Activated CD4-positive, alpha-beta T cell treated with anti-CD3 and anti-CD28 coated beads, Interleukin-2, amount 10 ng/mL, durations not matched to agents 7 days and 5 days (primary cell): ENCODE data around the gene NALCN. TPM values are rescaled to one million over a fixed set of nuclear protein-coding genes. Genes with fewer than 3 reads are reported as not detected.
"Not testable (repeated sequence)": the region's sequence is repeated elsewhere in the genome, so short reads cannot be mapped to it uniquely, and the experiment has no call there.

Experiments used
- CTCF ChIA-PET: fragments of 350-600 bp; sonication (Branson Sonifier 250); formaldehyde crosslinking; loops from one replicate; lab custom pipeline; 2021; ENCODE audit warnings: antibody characterized with exemption; lab: Charles Lee
- POLR2A ChIA-PET: fragments of 350-600 bp; sonication (Branson Sonifier 250); formaldehyde crosslinking; loops from one replicate; lab custom pipeline; 2021; ENCODE audit warnings: antibody characterized with exemption; lab: Charles Lee
- DNase-seq: peaks from one replicate; pipeline ENCODE4 v3.0.0-alpha.2; 2020
- H3K27ac Mint-ChIP-seq: one replicate; pipeline ENCODE4 v1.8.0; 2021; ENCODE audit warnings: mild to moderate bottlenecking, moderate library complexity, mixed read lengths
- H3K27me3 Mint-ChIP-seq: one replicate; pipeline ENCODE4 v1.8.0; 2021; ENCODE audit warnings: mixed read lengths
- H3K36me3 Mint-ChIP-seq: one replicate; pipeline ENCODE4 v1.8.0; 2021; ENCODE audit warnings: low read depth, mixed read lengths
- H3K4me1 Mint-ChIP-seq: one replicate; pipeline ENCODE4 v1.8.0; 2021; ENCODE audit warnings: mixed read lengths
- H3K4me3 Mint-ChIP-seq: one replicate; pipeline ENCODE4 v1.8.0; 2021; ENCODE audit warnings: mild to moderate bottlenecking, moderate library complexity, mixed read lengths
- H3K9me3 Mint-ChIP-seq: one replicate; pipeline ENCODE4 v1.8.0; 2021; ENCODE audit warnings: mixed read lengths
- total RNA-seq, 2 experiments: library from RNA; stranded (reverse); gene quantifications; one replicate each; pipeline ENCODE4 v1.2.3, GENCODE V29; 2021

The NALCN gene
- total RNA-seq, 2 experiments from 2014 or later = not detected

DNA sequence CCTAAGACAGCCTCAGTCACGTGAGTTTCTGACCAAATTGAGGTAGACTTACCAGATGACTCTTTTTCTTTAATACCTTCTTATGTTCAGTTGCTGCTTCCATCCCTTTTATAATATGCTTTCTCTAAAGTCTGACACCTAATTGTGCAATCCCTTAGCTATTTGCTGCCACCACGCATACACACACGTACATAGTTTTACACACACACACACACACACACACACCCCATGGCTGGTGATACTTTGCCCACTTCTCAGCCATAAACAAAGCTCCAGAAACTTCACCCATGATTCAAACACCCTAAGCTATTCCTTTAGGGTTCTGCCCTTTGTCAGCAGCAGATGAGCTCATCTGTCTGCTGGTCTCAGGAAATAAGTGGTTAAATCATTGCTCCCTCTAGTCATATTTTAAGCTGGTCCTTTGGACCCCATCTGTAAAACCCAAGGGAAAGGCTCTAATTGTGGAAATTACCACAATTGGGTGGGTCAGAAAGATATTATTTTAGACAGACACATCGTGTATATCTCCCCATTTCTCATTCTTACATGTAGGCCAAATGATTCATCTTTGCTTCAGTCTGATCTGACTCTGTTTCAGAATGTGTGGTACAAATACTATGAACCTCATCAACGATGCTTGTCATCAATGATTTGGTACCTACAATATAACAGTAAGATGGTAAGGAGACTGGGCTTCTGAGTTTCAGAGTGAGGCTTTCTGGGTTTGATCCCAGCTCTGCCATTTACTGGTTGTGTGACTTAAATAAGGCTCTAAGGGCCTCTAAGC lies 69.2 kb downstream of the NALCN start:
- no peak for DNase-seq
- POLR2A ChIA-PET = no interaction called here
- Mint-ChIP-seq H3K27me3 (no peaks in the 10 kb centered on the region), H3K27ac (no peak overlapping the region), H3K36me3 (no peaks in the 10 kb centered on the region), H3K4me3 (no peak overlapping the region), H3K9me3 (no peaks in the 10 kb centered on the region), H3K4me1 (no peaks in the 10 kb centered on the region)
- CTCF ChIA-PET = no interaction called here

DNA sequence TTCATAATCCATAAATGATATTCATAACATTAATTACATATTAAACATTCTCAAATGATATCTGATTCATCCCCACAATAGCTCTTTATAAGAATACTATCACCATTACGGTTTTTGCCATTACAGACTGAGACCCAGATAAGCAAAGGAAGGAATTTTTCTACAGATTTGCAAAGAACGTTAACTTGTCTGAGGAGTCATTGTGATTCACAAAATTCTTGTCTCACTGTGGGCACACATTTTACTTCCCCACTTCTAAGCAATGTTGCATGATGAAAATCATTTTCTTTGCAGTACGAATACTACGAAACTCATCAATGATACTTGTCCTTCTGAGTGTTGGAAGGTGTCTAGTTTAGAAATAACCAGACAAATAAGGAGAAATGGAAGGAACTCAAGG lies 70.1 kb downstream of the NALCN start:
- H3K27me3 Mint-ChIP-seq = no peaks in the 10 kb centered on the region
- H3K36me3 Mint-ChIP-seq = no peaks in the 10 kb centered on the region
- no peak overlapping the region for H3K4me3 Mint-ChIP-seq
- CTCF ChIA-PET = no interaction called here
- H3K27ac Mint-ChIP-seq = no peak overlapping the region
- H3K9me3 Mint-ChIP-seq = no peaks in the 10 kb centered on the region
- no peaks in the 10 kb centered on the region for H3K4me1 Mint-ChIP-seq
- no peak for DNase-seq
- POLR2A ChIA-PET = no interaction called here

DNA sequence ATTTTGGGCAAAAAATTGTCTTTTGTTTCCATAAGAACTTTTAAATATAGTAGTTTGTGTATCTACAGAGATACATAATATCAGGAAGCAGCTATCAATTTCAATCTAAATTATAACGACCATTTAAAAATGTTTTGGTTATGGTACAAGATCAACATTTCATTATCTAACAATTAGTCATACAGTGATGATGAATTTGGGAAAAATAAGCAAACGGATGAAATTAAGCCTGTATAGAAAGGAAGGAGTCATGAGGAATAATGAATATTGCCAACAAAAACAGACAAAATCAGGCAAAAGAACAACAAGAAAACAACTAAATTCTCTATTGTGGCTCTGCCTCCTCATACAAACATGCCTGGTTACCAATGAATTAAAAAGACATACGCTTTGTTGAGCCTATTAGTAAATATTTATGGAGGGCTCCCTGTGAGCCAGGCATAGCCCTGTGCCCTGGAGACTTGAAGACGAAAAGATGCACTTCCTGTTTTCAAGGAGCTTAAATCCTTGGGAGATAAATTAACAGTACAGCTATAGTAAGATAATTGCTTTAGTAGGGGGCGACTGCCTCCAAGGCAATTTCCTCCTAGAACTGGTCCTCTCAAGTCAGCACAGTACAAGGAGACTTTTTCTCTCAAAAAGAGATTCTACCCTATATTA lies 73.0 kb downstream of the NALCN start:
- Mint-ChIP-seq H3K36me3 (no peaks in the 10 kb centered on the region), H3K9me3 (no peaks in the 10 kb centered on the region), H3K27ac (no peak overlapping the region), H3K4me3 (no peak overlapping the region), H3K4me1 (no peaks in the 10 kb centered on the region), H3K27me3 (no peaks in the 10 kb centered on the region)
- ChIA-PET POLR2A (no interaction called here), CTCF (no interaction called here)
- DNase-seq = no peak

DNA sequence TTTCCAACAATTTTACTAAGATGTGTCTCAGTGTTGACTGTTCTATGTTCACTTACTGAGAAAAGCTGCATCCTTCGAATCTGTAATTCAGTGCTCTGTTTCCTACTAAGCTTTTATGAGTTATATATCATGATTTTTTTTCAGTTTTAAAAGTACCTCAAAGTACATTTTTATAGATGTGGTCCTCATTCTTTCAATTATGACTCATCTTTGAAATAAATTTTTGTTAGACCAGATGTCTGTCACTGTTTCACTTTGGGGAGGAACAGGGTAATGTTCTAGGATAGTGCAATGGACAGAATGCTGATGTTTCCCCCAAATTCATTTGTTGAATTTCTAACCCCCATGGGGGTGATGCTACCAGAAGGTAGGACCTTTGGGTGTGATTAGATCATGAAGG lies 74.8 kb downstream of the NALCN start:
- ChIA-PET CTCF (no interaction called here), POLR2A (no interaction called here)
- DNase-seq = no peak
- H3K9me3 Mint-ChIP-seq = no peaks in the 10 kb centered on the region
- H3K4me3 Mint-ChIP-seq = no peak overlapping the region
- H3K27ac Mint-ChIP-seq = no peak overlapping the region
- no peaks in the 10 kb centered on the region for H3K4me1 Mint-ChIP-seq
- no peaks in the 10 kb centered on the region for H3K27me3 Mint-ChIP-seq
- no peaks in the 10 kb centered on the region for H3K36me3 Mint-ChIP-seq

DNA sequence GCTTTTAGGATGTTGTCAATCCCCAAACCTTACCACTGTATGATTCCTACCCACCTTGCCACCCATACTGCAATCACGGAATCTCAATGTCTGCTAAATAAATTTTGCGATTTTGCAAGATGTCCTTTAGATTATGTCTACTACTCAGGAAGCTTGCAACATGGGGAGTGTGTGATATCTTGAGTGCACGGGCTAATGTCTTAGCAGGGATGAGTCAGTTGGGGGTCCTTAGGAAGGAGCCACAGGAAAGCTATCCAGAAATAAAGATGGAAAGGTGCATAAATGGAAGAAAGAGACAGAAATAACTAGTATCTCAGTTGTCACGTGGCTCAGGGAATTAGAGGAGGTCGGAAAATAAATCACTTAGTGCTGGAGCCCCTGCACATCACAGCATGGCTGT lies 77.1 kb downstream of the NALCN start:
- Mint-ChIP-seq H3K4me1 (no peaks in the 10 kb centered on the region), H3K4me3 (no peak overlapping the region), H3K9me3 (no peaks in the 10 kb centered on the region), H3K27me3 (no peaks in the 10 kb centered on the region), H3K36me3 (no peaks in the 10 kb centered on the region), H3K27ac (no peak overlapping the region)
- CTCF ChIA-PET = no interaction called here
- POLR2A ChIA-PET = no interaction called here
- DNase-seq = no peak

DNA sequence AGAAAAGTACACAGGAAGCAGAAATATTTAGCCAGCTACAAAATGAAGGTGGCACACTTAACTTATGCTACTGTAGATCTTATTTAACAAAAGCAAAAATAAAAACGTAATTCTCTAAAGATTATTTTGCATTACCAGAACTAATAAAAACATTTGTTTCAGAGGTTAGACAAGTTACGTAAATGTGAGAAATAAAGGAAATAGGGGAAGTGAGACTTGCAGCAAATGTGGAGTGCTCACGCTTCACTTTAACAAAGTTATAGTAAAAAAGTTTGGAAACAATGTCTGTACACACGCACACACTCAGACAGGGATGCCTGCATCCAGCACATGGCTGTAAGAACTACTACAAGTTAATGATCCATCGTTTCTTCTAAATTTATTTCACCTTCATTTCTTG lies 83.7 kb downstream of the NALCN start:
- Mint-ChIP-seq H3K27me3 (no peaks in the 10 kb centered on the region), H3K36me3 (no peaks in the 10 kb centered on the region), H3K4me3 (no peak overlapping the region), H3K4me1 (no peaks in the 10 kb centered on the region), H3K27ac (no peak overlapping the region), H3K9me3 (no peaks in the 10 kb centered on the region)
- ChIA-PET POLR2A (interaction anchor here (0.7 kb wide), 1 partner anchor 19 kb away, joined by 5 read pairs; no protein-coding TSS in a partner anchor), CTCF (no interaction called here)
- no peak for DNase-seq

DNA sequence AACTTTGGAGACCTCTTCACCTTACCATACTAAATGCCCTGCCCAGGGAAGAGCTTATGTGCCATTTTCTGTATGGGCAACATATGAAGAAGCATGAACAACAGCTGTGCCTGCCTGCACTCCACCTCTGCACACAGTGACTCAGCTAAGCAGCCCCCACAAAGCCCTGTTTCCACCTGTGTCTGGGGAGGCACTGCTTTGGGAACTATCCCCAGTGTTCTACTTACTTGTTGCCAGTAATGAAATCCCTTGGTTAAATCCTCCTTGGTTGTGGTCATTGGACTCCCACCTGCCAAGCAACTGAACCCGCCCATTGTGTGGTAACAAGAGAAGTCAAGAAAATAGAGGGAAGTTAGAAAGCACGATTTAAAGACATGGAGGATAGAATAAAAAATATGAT lies 84.6 kb downstream of the NALCN start:
- Mint-ChIP-seq H3K27ac (no peak overlapping the region), H3K36me3 (no peaks in the 10 kb centered on the region), H3K9me3 (no peaks in the 10 kb centered on the region), H3K4me3 (no peak overlapping the region), H3K4me1 (no peaks in the 10 kb centered on the region), H3K27me3 (no peaks in the 10 kb centered on the region)
- DNase-seq = no peak
- ChIA-PET POLR2A (no interaction called here), CTCF (no interaction called here)

DNA sequence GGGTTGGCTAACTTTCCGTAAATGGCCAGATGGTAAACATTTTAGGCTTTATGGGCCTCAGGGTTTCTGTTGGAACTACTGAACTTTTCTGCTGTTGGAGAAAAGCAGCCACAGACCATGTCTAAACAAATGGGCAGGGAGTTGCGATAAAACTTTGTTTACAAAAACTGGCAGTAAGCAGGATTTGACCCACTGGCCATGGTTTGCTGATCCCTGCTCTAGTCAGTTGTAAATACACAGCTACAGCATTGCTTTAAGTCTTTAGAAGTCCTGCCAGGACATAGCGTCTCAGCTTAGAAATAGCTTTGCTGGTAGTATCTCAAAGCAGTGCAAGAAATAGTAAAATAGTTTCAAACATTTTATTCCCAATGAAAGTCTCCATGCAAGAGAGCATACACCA lies 88.4 kb downstream of the NALCN start:
- H3K36me3 Mint-ChIP-seq = no peaks in the 10 kb centered on the region
- H3K9me3 Mint-ChIP-seq = no peaks in the 10 kb centered on the region
- no peaks in the 10 kb centered on the region for H3K27me3 Mint-ChIP-seq
- no peak for DNase-seq
- CTCF ChIA-PET = no interaction called here
- no peak overlapping the region for H3K4me3 Mint-ChIP-seq
- H3K4me1 Mint-ChIP-seq = no peaks in the 10 kb centered on the region
- no peak overlapping the region for H3K27ac Mint-ChIP-seq
- POLR2A ChIA-PET = no interaction called here

DNA sequence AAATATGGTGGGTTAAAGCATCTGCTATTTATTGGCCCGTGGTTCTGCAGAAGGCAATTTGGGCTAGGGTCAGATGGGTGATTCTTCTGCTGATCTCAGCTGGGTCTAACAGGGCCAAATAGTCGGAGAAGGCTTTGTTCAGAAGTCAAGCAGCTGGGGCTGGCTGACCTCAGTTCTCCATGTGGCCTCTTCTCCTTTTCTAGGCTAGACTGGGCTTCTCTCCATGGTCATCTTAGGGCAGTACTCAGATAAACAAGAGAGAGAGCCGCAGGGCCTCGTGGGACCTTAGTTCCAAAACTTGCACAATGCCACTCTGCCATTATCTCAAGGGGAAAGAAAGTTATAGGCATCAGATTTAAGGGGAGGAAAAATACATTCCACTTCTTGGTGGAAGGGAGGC lies 89.6 kb downstream of the NALCN start:
- CTCF ChIA-PET = no interaction called here

DNA sequence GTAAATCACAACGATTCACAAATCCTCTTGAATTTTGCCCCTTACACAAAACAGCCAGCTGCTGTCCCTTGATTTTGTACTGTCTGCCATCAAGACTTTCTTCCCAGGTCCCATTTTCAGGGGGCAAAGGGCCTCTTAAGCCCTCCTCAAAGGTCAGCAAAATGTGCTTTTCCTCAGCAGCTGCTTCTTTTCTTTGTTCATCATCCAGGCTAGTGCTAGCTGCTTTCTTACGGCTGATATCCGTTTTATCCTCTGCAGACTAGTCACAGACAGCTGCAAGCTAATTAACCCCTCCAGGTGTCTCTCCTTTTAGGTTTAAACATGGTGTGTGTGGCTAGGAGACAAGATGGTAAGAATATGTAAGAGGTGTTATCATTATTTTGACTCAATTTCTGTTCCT lies 90.9 kb downstream of the NALCN start:
- H3K9me3 Mint-ChIP-seq = no peaks in the 10 kb centered on the region
- DNase-seq = no peak
- CTCF ChIA-PET = no interaction called here

More for the DNA sequence above, 89.6 kb downstream of the NALCN start:
- Mint-ChIP-seq H3K27me3 (no peaks in the 10 kb centered on the region), H3K9me3 (no peaks in the 10 kb centered on the region), H3K4me3 (no peak overlapping the region), H3K4me1 (no peaks in the 10 kb centered on the region), H3K27ac (no peak overlapping the region), H3K36me3 (no peaks in the 10 kb centered on the region)
- POLR2A ChIA-PET = no interaction called here
- DNase-seq = no peak

DNA sequence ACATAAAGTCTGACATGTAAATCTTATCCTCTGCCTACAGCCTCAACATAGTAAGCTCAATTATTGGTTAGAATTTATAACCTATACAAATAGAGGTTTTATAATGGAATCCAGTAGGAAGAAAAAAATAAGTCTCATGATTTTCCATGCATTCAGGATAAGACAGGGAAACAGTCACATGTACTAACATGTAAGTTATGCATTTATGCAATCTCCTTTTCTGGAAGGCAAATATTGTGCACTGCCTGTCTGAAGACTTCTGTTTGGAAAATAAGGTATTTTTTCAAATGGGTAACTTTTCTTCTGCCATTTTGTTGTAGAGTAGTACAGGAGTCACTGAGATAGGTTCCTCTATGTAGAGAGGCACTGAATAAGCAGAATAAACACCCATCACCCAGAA lies 92.7 kb downstream of the NALCN start:
- CTCF ChIA-PET = no interaction called here
- no peaks in the 10 kb centered on the region for H3K27me3 Mint-ChIP-seq
- H3K4me3 Mint-ChIP-seq = no peak overlapping the region
- no peaks in the 10 kb centered on the region for H3K4me1 Mint-ChIP-seq
- H3K27ac Mint-ChIP-seq = no peak overlapping the region
- POLR2A ChIA-PET = no interaction called here
- H3K9me3 Mint-ChIP-seq = no peaks in the 10 kb centered on the region
- DNase-seq = no peak
- H3K36me3 Mint-ChIP-seq = no peaks in the 10 kb centered on the region

More for the DNA sequence above, 90.9 kb downstream of the NALCN start:
- H3K27ac Mint-ChIP-seq = no peak overlapping the region
- H3K27me3 Mint-ChIP-seq = no peaks in the 10 kb centered on the region
- H3K4me3 Mint-ChIP-seq = no peak overlapping the region
- no peaks in the 10 kb centered on the region for H3K36me3 Mint-ChIP-seq
- POLR2A ChIA-PET = no interaction called here
- no peaks in the 10 kb centered on the region for H3K4me1 Mint-ChIP-seq

DNA sequence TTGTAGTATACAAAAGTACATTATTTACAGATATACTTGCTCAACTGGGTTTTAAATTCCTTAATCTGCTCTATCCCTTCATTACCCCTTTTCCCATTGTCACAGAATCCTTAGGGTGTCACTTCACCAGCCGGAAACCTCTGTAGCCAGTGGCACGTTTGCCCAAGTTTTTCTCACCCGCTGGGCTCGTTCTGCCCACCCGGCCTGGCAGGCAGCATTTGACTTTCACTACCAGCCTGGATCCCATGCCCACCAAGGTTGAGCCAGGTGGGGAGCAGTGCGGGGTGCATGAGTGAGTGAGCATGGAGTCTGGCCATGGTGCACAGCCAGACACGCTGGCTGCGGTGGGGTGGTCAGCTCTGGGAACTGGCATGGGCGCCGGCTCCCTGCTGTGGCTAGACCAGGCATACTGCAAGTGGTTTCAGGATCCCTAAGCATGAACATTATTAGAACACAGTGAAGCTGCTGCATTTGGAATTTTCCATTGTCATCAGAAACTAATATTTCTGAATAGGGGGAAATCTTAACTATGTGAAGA lies 98.3 kb downstream of the NALCN start:
- Mint-ChIP-seq H3K4me1 (no peaks in the 10 kb centered on the region), H3K27ac (no peak overlapping the region), H3K36me3 (no peaks in the 10 kb centered on the region), H3K27me3 (no peaks in the 10 kb centered on the region), H3K4me3 (no peak overlapping the region), H3K9me3 (no peaks in the 10 kb centered on the region)
- CTCF ChIA-PET = no interaction called here
- POLR2A ChIA-PET = no interaction called here
- no peak for DNase-seq

DNA sequence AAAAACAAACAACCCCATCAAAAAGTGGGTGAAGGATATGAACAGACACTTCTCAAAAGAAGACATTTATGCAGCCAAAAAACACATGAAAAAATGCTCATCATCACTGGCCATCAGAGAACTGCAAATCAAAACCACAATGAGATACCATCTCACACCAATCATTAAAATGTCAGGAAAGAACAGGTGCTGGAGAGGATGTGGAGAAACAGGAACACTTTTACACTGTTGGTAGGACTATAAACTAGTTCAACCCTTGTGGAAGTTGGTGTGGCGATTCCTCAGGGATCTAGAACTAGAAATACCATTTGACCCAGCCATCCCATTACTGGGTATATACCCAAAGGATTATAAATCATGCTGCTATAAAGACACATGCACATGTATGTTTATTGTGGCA lies 102.8 kb downstream of the NALCN start:
- H3K27ac Mint-ChIP-seq, H3K36me3 Mint-ChIP-seq, CTCF ChIA-PET, H3K9me3 Mint-ChIP-seq, H3K4me3 Mint-ChIP-seq, H3K4me1 Mint-ChIP-seq, POLR2A ChIA-PET, H3K27me3 Mint-ChIP-seq, DNase-seq: not testable (repeated sequence)
